A549 (cell line): ENCODE data around the gene SAPCD1. TPM values are rescaled to one million over a fixed set of nuclear protein-coding genes. Genes with fewer than 3 reads are reported as not detected.

Experiments used
- ATAC-seq, 2 experiments: fragments of 200-7000 bp in 1 of 2; fragments of >200 bp in 1 of 2; cut with Nextera tagmentation in 1 of 2; cut with Tn5 transposase in 1 of 2; 3 replicates each; pipeline versions ENCODE4 v1.8.0 to v1.9.1; 2018 to 2020; ENCODE audit warnings: mild to moderate bottlenecking in 1 of 2, moderate library complexity in 1 of 2
- CTCF ChIA-PET: fragments of 300-600 bp; sonication (Branson Sonifier 250); formaldehyde crosslinking; extraction: SDS; loops from one replicate; lab custom pipeline; 2021; ENCODE audit warnings: antibody characterized with exemption, inconsistent platforms; lab: Yijun Ruan, JAX
- POLR2A ChIA-PET: fragments of 350-600 bp; formaldehyde crosslinking; extraction: SDS; loops from one replicate; lab custom pipeline; 2021; ENCODE audit warnings: antibody characterized with exemption, inconsistent platforms; lab: Yijun Ruan, JAX
- DNase-seq, 2 experiments: peaks; one replicate each; pipeline versions ENCODE4 v3.0.0 to v3.0.0-alpha.2; 2011 to 2016; ENCODE audit warnings: low read depth in 1 of 2, low spot score in 1 of 2
- FAIRE-seq: peaks from 2 replicates; lab custom pipeline; 2011; peaks lifted over from hg19 to GRCh38; lab: Jason Lieb, UNC
- H3K27ac ChIP-seq, 2 experiments: fragments of >200 bp; sonication (Bioruptor Twin); formaldehyde crosslinking; 3 replicates each; pipeline ENCODE4 v1.5.1; 2016 to 2017
- H3K4me1 ChIP-seq: fragments of >200 bp; sonication (Bioruptor Twin); formaldehyde crosslinking; 3 replicates; pipeline ENCODE4 v1.6.1; 2016
- H3K4me2 ChIP-seq: fragments of >200 bp; sonication (Bioruptor Twin); formaldehyde crosslinking; 3 replicates; pipeline ENCODE4 v1.6.1; 2016
- H3K4me3 ChIP-seq: fragments of >200 bp; sonication (Bioruptor Twin); formaldehyde crosslinking; 3 replicates; pipeline ENCODE4 v1.5.1; 2016
- H3K9me3 ChIP-seq: fragments of >200 bp; sonication (Bioruptor Twin); formaldehyde crosslinking; 3 replicates; pipeline ENCODE4 v1.6.1; 2016
- BHLHE40 ChIP-seq: IDR thresholded peaks from 2 replicates; pipeline ENCODE4 v1.6.1; 2012; ENCODE audit warnings: low read depth, low read length, inconsistent platforms
- CEBPB ChIP-seq, 2 experiments: fragments of >200 bp in 1 of 2; sonication (Bioruptor Twin) in 1 of 2; formaldehyde crosslinking in 1 of 2; IDR thresholded peaks; 2 replicates each; pipeline ENCODE4 v1.6.1; 2012 to 2016
- CHD2 ChIP-seq: fragments of 150-350 bp; IDR thresholded peaks from 2 replicates; pipeline ENCODE4 v1.6.1; 2014; ENCODE audit warnings: low read length; ENCODE audit not compliant: partially characterized antibody
- EHF ChIP-seq: fragments of 250-450 bp; sonication (Bioruptor Pico); IDR thresholded peaks from 2 replicates; pipeline ENCODE4 v1.5.0; 2020; ENCODE audit warnings: mild to moderate bottlenecking
- GATA3 ChIP-seq: IDR thresholded peaks from 2 replicates; pipeline ENCODE4 v1.6.1; 2012; ENCODE audit warnings: borderline replicate concordance
- HDAC2 ChIP-seq: fragments of 200-600 bp; sonication (generic); IDR thresholded peaks from 2 replicates; pipeline ENCODE4 v1.6.1; 2016
- HEYL ChIP-seq: fragments of 250-450 bp; sonication (Bioruptor Pico); IDR thresholded peaks from 2 replicates; pipeline ENCODE4 v1.8.0; 2021; ENCODE audit warnings: mild to moderate bottlenecking, moderate library complexity
- HOXA7 ChIP-seq: fragments of 250-450 bp; sonication (Bioruptor Pico); IDR thresholded peaks from 2 replicates; pipeline ENCODE4 v1.5.0; 2020; ENCODE audit warnings: mild to moderate bottlenecking, moderate library complexity
- JUN ChIP-seq, 2 experiments: fragments of >200 bp; sonication (Bioruptor Twin); formaldehyde crosslinking; IDR thresholded peaks; 2 replicates in 1 of 2; 3 replicates in 1 of 2; pipeline ENCODE4 v1.6.1; 2016 to 2017
- KDM1A ChIP-seq: fragments of 200-600 bp; sonication (generic); IDR thresholded peaks from 2 replicates; pipeline ENCODE4 v1.6.1; 2016; ENCODE audit warnings: low read depth, mild to moderate bottlenecking
- KDM5A ChIP-seq: fragments of 200-600 bp; sonication (generic); IDR thresholded peaks from 2 replicates; pipeline ENCODE4 v1.6.1; 2016; ENCODE audit warnings: antibody characterized with exemption, mild to moderate bottlenecking
- POLR2A ChIP-seq: IDR thresholded peaks from 2 replicates; pipeline ENCODE4 v1.6.1; 2012; ENCODE audit warnings: mild to moderate bottlenecking, low read length
- RFX5 ChIP-seq: fragments of 450-650 bp; IDR thresholded peaks from 2 replicates; pipeline ENCODE4 v1.7.1; 2014; ENCODE audit warnings: antibody characterized with exemption, mild to moderate bottlenecking, moderate library complexity
- TP53 ChIP-seq: fragments of 250-450 bp; sonication (Bioruptor Pico); IDR thresholded peaks from 2 replicates; pipeline ENCODE4 v1.5.0; 2021; ENCODE audit warnings: mild to moderate bottlenecking, moderate library complexity
- WGBS: methylation state at CpG from one replicate; pipeline ENCODE4 v1.1.6; 2017; ENCODE audit errors: missing lambda C conversion rate; 5-methylcytosine and 5-hydroxymethylcytosine counted together
- polyA plus RNA-seq, 4 experiments: library from polyadenylated mRNA; depleted of rRNA in 3 of 4; stranded (reverse); fragments of >200 nt; fragmentation: RNase III in 1 of 4; extraction: RNeasy Plus Mini Kit Qiagen cat#74134 plus additional on column Dnase treatment in 1 of 4; gene quantifications; 2 replicates in 3 of 4; 3 replicates in 1 of 4; pipeline ENCODE4 v1.2.3, GENCODE V29; 2011 to 2017
- TF ChIP-seq, protein P1 (sequence below): IDR thresholded peaks from 2 replicates; pipeline ENCODE4 v1.6.1; 2012
- TF ChIP-seq, protein P2 (sequence below): fragments of 450-650 bp; IDR thresholded peaks from 2 replicates; pipeline ENCODE4 v1.6.1; 2014; ENCODE audit warnings: antibody characterized with exemption
- TF ChIP-seq, protein P3 (sequence below): fragments of 200-600 bp; sonication (generic); IDR thresholded peaks from 2 replicates; pipeline ENCODE4 v1.6.1; 2016; ENCODE audit warnings: antibody characterized with exemption, mild to moderate bottlenecking, moderate library complexity
- TF ChIP-seq, protein P4 (sequence below): fragments of >200 bp; sonication (Bioruptor Twin); formaldehyde crosslinking; IDR thresholded peaks from 3 replicates; pipeline ENCODE4 v1.5.1; 2016
- TF ChIP-seq, protein P5 (sequence below): fragments of 250-450 bp; sonication (Bioruptor Pico); IDR thresholded peaks from 2 replicates; pipeline ENCODE4 v1.5.0; 2020; ENCODE audit warnings: low read depth, mild to moderate bottlenecking, moderate library complexity
- TF ChIP-seq, protein P6 (sequence below): IDR thresholded peaks from 2 replicates; pipeline ENCODE4 v1.6.1; 2012; ENCODE audit warnings: low read depth, borderline replicate concordance

Gene SAPCD1
- polyA plus RNA-seq, 2 of the 4 experiments (the other 2 are of a cell fraction) = 5.8 to 6.9 TPM

DNA sequence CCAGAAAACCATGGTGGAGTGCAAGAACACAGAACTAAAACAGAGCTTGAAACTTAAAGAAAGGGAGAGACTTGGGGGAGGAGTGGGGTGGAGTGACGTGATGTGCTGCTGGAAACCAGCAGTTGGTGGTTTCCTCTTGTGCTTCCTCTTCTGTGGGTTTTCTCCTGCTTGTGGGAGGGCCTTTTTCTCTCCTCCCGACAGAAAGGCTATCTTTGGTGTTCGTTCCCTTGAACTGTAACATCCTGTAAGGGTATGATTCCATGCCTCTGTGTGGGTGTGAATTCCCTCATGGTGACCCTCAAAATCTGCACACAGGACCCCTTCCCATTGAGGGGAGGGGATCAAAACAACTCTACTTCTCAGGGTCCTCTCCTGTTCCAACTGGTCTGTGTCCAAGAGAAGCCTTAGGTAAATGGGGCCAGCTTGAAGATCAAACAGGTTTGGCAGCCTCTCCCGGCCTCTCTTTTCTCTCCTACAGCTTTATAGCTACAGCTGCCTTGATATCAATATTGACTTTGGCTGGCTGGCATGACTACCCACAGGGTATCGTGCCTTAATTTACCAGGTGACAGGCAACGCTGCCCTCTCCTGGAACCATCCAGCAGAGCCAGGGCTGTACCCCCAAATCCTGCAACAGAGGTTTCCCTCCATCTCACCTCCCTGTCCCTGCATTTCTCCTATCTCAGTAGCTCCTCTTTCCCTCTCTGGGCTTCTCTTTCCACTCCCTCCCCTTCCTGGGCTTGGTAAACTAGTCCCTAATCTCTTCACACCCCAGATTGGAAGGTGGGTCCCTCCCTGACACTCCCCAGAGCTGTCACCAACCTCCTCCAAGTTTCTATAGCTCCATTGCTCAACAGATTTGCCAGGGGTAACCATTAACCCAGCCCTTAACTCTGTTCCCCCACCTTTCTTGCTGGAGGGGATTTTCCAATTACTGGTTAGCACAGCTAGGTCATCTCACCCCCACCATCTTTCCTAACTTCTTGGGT, 24.2 kb upstream of the SAPCD1 start:
- CTCF ChIA-PET = interaction anchor here (0.6 to 4.5 kb wide), 16 partner anchors 9 to 126 kb away, joined by 3 to 30 read pairs (median 4); partner anchors contain the start of genes DDAH2, MPIG6B and VARS1
- under 1% methylated on average over 6 of the region's 6 CpGs for WGBS
- Histone ChIP-seq H3K4me2 (peak overlapping the region; percentile 99), H3K9me3 (no peaks in the 10 kb centered on the region), H3K4me3 (peak overlapping the region; percentile 44; the same call in 1 of the 3 replicates), H3K4me1 (peaks cover 51% of the 10 kb centered on the region), H3K27ac (peak overlapping the region; percentile 94 to 99)
- peak in 1 of 2 experiments; percentile 5; a peak in 2 of 6 replicates for ATAC-seq
- TF ChIP-seq GATA3 (0 out of 2 replicates have a peak, but pooled peaks have one; percentile 31), BHLHE40 (no peak), EHF (CRISPR knock-in tag) (peak; percentile 26; the same call in 1 of the 2 replicates), KDM5A (no peak), CEBPB (IDR thresholded peaks at IDR 0.05) (peak; percentile 42 to 87; a peak in 3 of 4 replicates)
- FAIRE-seq = no peak
- DNase-seq = peak; percentile 59 to 81
- POLR2A ChIA-PET = interaction anchor here (0.5 to 1.3 kb wide), 4 partner anchors 54 to 97 kb away, joined by 3 to 5 read pairs (median 4); partner anchors contain the start of genes BAG6, HSPA1A and HSPA1L

DNA sequence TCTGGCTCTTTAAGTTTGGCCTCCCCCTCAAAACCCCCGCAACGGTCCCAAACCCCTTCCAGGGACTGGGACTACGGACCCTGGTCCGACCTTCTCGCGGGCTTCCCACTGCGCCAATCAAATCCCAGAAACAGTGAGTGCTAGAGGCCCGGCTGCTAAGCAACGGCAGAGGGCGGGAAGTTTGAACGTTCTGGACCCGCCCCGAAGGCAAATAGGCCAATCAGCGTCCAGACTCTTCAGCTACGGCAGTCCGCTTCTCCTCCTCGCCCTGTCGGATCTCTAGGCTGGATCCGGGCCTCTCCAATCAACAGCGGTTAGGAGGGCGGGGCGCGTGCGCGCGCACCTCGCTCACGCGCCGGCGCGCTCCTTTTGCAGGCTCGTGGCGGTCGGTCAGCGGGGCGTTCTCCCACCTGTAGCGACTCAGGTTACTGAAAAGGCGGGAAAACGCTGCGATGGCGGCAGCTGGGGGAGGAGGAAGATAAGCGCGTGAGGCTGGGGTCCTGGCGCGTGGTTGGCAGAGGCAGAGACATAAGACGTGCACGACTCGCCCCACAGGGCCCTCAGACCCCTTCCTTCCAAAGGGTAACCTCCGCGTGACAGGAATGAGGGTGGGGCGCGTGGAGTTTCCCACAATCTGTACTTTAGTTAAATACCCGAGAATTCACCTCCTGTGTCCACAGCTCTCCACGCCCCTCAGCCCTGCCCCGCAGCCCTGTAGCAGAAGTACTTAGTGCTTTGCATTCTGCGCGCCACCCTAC, 22.6 kb upstream of the SAPCD1 start, which contains the start of gene MSH5:
Gene MSH5, plus strand, starts transcription at position 367 of the 758 bp plus-strand sequence. CDS start 462 bp downstream, outside the sequence.
- Histone ChIP-seq H3K27ac (peak within 1 kb of the TSS; percentile 94 to 99), H3K4me3 (peak within 1 kb of the TSS; percentile 67), H3K4me1 (peaks cover 42% of the 10 kb centered on the region), H3K4me2 (peak within 1 kb of the TSS; percentile 99), H3K9me3 (no peaks in the 10 kb centered on the region)
- WGBS = under 1% methylated on average over 51 of the region's 58 CpGs
- ATAC-seq = peak; percentile 84 to 90
- ChIA-PET POLR2A (interaction anchor here (0.6 to 1.3 kb wide), 5 partner anchors 10 to 75 kb away, joined by 3 to 5 read pairs (median 4); partner anchors contain the start of genes ABHD16A, HSPA1A and HSPA1L), CTCF (interaction anchor here (0.7 to 4.5 kb wide), 9 partner anchors 10 to 78 kb away, joined by 3 to 30 read pairs (median 4); partner anchors contain the start of genes DDAH2 and VARS1)
- peak; percentile 92 to 99 for DNase-seq
- FAIRE-seq = no peak
- TF ChIP-seq HDAC2 (no peak), HEYL (no peak), CHD2 (peak; percentile 76), RFX5 (no peak), HOXA7 (no peak), BHLHE40 (no peak), JUN (IDR thresholded peaks at IDR 0.05) (peak in 1 of 2 experiments; percentile 52; a peak in 1 of 5 replicates), KDM1A (no peak), TP53 (CRISPR knock-in tag) (0 out of 2 replicates have a peak, but pooled peaks have one; percentile 32), KDM5A (no peak), POLR2A (peak; percentile 52)
- TF ChIP-seq, protein P1, sequence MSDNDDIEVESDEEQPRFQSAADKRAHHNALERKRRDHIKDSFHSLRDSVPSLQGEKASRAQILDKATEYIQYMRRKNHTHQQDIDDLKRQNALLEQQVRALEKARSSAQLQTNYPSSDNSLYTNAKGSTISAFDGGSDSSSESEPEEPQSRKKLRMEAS = peak; percentile 97
- TF ChIP-seq, protein P2, sequence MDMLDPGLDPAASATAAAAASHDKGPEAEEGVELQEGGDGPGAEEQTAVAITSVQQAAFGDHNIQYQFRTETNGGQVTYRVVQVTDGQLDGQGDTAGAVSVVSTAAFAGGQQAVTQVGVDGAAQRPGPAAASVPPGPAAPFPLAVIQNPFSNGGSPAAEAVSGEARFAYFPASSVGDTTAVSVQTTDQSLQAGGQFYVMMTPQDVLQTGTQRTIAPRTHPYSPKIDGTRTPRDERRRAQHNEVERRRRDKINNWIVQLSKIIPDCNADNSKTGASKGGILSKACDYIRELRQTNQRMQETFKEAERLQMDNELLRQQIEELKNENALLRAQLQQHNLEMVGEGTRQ = peak; percentile 9; the same call in 1 of the 2 replicates
- TF ChIP-seq, protein P3, sequence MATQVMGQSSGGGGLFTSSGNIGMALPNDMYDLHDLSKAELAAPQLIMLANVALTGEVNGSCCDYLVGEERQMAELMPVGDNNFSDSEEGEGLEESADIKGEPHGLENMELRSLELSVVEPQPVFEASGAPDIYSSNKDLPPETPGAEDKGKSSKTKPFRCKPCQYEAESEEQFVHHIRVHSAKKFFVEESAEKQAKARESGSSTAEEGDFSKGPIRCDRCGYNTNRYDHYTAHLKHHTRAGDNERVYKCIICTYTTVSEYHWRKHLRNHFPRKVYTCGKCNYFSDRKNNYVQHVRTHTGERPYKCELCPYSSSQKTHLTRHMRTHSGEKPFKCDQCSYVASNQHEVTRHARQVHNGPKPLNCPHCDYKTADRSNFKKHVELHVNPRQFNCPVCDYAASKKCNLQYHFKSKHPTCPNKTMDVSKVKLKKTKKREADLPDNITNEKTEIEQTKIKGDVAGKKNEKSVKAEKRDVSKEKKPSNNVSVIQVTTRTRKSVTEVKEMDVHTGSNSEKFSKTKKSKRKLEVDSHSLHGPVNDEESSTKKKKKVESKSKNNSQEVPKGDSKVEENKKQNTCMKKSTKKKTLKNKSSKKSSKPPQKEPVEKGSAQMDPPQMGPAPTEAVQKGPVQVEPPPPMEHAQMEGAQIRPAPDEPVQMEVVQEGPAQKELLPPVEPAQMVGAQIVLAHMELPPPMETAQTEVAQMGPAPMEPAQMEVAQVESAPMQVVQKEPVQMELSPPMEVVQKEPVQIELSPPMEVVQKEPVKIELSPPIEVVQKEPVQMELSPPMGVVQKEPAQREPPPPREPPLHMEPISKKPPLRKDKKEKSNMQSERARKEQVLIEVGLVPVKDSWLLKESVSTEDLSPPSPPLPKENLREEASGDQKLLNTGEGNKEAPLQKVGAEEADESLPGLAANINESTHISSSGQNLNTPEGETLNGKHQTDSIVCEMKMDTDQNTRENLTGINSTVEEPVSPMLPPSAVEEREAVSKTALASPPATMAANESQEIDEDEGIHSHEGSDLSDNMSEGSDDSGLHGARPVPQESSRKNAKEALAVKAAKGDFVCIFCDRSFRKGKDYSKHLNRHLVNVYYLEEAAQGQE = peak; percentile 74
- TF ChIP-seq, protein P4, sequence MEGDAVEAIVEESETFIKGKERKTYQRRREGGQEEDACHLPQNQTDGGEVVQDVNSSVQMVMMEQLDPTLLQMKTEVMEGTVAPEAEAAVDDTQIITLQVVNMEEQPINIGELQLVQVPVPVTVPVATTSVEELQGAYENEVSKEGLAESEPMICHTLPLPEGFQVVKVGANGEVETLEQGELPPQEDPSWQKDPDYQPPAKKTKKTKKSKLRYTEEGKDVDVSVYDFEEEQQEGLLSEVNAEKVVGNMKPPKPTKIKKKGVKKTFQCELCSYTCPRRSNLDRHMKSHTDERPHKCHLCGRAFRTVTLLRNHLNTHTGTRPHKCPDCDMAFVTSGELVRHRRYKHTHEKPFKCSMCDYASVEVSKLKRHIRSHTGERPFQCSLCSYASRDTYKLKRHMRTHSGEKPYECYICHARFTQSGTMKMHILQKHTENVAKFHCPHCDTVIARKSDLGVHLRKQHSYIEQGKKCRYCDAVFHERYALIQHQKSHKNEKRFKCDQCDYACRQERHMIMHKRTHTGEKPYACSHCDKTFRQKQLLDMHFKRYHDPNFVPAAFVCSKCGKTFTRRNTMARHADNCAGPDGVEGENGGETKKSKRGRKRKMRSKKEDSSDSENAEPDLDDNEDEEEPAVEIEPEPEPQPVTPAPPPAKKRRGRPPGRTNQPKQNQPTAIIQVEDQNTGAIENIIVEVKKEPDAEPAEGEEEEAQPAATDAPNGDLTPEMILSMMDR = no peak
- TF ChIP-seq, protein P5, sequence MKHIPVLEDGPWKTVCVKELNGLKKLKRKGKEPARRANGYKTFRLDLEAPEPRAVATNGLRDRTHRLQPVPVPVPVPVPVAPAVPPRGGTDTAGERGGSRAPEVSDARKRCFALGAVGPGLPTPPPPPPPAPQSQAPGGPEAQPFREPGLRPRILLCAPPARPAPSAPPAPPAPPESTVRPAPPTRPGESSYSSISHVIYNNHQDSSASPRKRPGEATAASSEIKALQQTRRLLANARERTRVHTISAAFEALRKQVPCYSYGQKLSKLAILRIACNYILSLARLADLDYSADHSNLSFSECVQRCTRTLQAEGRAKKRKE (CRISPR knock-in tag) = no peak
- TF ChIP-seq, protein P6, sequence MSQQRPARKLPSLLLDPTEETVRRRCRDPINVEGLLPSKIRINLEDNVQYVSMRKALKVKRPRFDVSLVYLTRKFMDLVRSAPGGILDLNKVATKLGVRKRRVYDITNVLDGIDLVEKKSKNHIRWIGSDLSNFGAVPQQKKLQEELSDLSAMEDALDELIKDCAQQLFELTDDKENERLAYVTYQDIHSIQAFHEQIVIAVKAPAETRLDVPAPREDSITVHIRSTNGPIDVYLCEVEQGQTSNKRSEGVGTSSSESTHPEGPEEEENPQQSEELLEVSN = peak; percentile 95
